ENCODE data around the gene PTPN14. TPM values are rescaled to one million over a fixed set of nuclear protein-coding genes. Genes with fewer than 3 reads are reported as not detected.

Gene PTPN14
- total and polyA plus RNA-seq, 2 experiments from 2014 or later = 18.7 to 70.2 TPM

- TF ChIP-seq, protein P1, sequence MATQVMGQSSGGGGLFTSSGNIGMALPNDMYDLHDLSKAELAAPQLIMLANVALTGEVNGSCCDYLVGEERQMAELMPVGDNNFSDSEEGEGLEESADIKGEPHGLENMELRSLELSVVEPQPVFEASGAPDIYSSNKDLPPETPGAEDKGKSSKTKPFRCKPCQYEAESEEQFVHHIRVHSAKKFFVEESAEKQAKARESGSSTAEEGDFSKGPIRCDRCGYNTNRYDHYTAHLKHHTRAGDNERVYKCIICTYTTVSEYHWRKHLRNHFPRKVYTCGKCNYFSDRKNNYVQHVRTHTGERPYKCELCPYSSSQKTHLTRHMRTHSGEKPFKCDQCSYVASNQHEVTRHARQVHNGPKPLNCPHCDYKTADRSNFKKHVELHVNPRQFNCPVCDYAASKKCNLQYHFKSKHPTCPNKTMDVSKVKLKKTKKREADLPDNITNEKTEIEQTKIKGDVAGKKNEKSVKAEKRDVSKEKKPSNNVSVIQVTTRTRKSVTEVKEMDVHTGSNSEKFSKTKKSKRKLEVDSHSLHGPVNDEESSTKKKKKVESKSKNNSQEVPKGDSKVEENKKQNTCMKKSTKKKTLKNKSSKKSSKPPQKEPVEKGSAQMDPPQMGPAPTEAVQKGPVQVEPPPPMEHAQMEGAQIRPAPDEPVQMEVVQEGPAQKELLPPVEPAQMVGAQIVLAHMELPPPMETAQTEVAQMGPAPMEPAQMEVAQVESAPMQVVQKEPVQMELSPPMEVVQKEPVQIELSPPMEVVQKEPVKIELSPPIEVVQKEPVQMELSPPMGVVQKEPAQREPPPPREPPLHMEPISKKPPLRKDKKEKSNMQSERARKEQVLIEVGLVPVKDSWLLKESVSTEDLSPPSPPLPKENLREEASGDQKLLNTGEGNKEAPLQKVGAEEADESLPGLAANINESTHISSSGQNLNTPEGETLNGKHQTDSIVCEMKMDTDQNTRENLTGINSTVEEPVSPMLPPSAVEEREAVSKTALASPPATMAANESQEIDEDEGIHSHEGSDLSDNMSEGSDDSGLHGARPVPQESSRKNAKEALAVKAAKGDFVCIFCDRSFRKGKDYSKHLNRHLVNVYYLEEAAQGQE (IDR thresholded peaks at IDR 0.05; ENCODE audit: unreplicated experiment) = no peak
- TF ChIP-seq JUNB (IDR thresholded peaks at IDR 0.05; ENCODE audit: unreplicated experiment) = no peak
- no peak for TF ChIP-seq STAT1 (IDR thresholded peaks at IDR 0.05; ENCODE audit: unreplicated experiment)
These were observed 88.5 kb downstream of the PTPN14 start (continued) for GRCh38 chr1:214462882-214463281.

GRCh38 chr1:214461305-214461704 is 90.1 kb downstream of the PTPN14 start:
- H4K20me1 ChIP-seq (replicated peaks; ENCODE audit: insufficient read depth) = no peaks in the 10 kb centered on the region
- H3K9me3 Mint-ChIP-seq = no peaks in the 10 kb centered on the region
- H2AFZ ChIP-seq = no peak overlapping the region
- H3K27ac ChIP-seq (ENCODE audit: low read depth) = no peak overlapping the region
- H3K27ac Mint-ChIP-seq = no peak overlapping the region
- H3K36me3 ChIP-seq (ENCODE audit: insufficient read depth) = peaks cover 3% of the 10 kb centered on the region; the same call in 1 of the 2 replicates
- no peaks in the 10 kb centered on the region for H3K27me3 Mint-ChIP-seq (ENCODE audit: insufficient read depth, low read depth, poor library complexity)
- no peak overlapping the region for H3K4me3 ChIP-seq
- H3K4me3 Mint-ChIP-seq = no peak overlapping the region
- no peaks in the 10 kb centered on the region for H3F3A ChIP-seq (replicated peaks; ENCODE audit: low read depth)
- no peak for ATAC-seq
- peaks cover 33% of the 10 kb centered on the region for H3K4me1 Mint-ChIP-seq
- DNase-seq (ENCODE audit: low spot score) = no peak
- peaks cover 83% of the 10 kb centered on the region for H3K79me2 ChIP-seq (replicated peaks; ENCODE audit: insufficient read depth)
- peaks cover 21% of the 10 kb centered on the region; the same call in 1 of the 2 replicates for H3K4me1 ChIP-seq (ENCODE audit: insufficient read depth)
- H3K4me2 ChIP-seq = no peak overlapping the region
- no peaks in the 10 kb centered on the region for H3K9me2 ChIP-seq (ENCODE audit: insufficient read depth)
- H3K36me3 Mint-ChIP-seq (ENCODE audit: low read depth) = peaks cover 3% of the 10 kb centered on the region; the same call in 1 of the 3 replicates
- no peaks in the 10 kb centered on the region for H3K27me3 ChIP-seq (ENCODE audit: insufficient read depth)
- TF ChIP-seq STAT1 (IDR thresholded peaks at IDR 0.05; ENCODE audit: unreplicated experiment) = no peak
- no peak for TF ChIP-seq ZNF114 (CRISPR knock-in tag; IDR thresholded peaks at IDR 0.05)
- TF ChIP-seq EZH2 (IDR thresholded peaks at IDR 0.05; ENCODE audit: low read depth, unreplicated experiment) = no peak
- no peak for TF ChIP-seq JUNB (IDR thresholded peaks at IDR 0.05; ENCODE audit: unreplicated experiment)
- TF ChIP-seq, protein P1 (IDR thresholded peaks at IDR 0.05; ENCODE audit: unreplicated experiment) = no peak
- TF ChIP-seq CREB1 (CRISPR knock-in tag; IDR thresholded peaks at IDR 0.05; ENCODE audit: low read depth) = no peak
- no peak for TF ChIP-seq POLR2AphosphoS5 (IDR thresholded peaks at IDR 0.05; ENCODE audit: low read depth)
- TF ChIP-seq ZNF462 (CRISPR knock-in tag; IDR thresholded peaks at IDR 0.05) = no peak
- TF ChIP-seq EZH2phosphoT487 (IDR thresholded peaks at IDR 0.05; ENCODE audit: unreplicated experiment) = no peak
- TF ChIP-seq ZNF331 (CRISPR knock-in tag; IDR thresholded peaks at IDR 0.05; ENCODE audit: low read depth) = no peak

Measured in GM23338 (cell line).